Measurements from ENCODE around the gene KIF25.
A peak's percentile ranks its signal among the peaks of the same experiment; 100 is the strongest.
"Not testable (repeated sequence)": the region's sequence is repeated elsewhere in the genome, so short reads cannot be mapped to it uniquely, and the experiment has no call there.

KIF25 gene

DNA sequence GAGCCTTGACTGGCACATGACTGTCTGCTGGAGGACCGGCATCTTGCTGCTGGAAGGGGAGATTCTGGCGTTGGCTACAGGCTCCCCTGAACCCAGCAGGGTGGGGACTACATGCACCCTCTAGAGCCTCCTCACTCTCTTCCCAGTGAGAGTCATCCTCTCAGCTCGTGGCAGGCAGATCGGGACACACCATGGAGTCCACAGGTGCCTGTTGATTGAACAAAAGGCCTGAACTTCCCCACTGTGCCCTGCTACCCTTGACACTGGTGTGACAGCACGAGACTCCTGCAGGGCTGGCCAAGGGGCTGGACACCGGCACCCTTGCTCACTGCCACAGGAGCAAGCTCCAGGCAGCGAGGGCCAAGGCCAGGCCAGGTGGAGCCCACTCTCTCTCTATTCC is 73.3 kb downstream of the KIF25 start:
- no peak for DNase-seq (ENCODE audit: low spot score)

DNA sequence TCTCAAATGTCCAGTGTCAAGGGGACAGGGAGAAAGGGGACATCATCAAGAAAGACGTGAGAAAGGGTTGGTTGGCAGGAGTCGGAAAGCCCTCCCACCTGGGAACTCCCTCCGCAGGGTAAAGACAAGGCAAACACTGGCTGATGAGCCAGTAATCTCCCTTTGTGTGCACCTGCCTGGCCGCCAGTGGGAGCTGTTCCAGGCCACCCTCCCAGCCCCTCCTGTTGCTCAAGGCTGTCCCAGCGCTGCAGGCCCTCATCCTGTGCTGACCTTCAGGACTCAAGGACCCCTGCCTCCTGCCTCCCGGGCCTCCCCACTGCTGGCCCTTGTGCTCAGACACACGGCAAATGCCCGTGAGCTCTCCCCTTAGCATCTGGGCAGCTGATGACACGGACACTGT is 74.1 kb downstream of the KIF25 start:
- DNase-seq (ENCODE audit: low spot score) = no peak

DNA sequence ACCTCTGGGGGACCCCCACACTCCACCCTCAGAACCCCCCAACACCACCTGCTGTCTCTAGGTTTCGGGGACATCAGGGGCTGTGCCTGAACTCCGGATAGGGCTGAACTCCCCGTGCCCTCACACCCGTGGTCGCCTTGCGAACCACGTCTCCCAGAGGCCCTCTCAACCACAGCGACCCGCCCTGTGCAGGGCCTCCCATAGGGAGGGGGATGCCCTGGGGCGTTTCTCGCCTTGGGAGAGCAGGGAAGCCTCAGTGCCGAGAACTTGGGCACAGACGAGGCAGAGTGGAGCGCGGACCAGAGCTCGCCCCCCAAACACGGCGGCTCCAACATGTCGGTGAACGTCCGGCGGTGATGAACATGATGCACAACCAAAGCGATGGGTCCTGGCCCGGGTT is 74.8 kb downstream of the KIF25 start:
- DNase-seq (ENCODE audit: low spot score) = no peak

DNA sequence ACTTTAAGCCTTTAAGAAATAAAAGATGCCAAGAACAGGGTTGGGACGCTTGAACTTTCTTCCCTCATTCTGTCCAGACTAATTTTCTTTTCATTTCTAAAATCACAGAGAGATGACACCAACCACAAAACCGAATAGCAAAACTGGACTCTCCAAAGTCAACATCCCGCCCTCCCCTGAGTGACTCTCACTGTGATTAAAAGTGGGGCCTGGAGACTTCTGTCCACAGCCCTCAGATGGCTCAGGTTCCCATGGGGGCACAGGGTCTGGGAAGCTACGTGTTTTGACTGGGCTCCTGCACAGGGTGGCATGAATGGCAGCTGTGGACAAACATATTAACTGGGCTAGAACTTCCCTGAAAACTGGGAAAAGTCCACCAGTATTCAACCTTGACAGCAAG is 75.3 kb downstream of the KIF25 start:
- DNase-seq (ENCODE audit: low spot score) = no peak

DNA sequence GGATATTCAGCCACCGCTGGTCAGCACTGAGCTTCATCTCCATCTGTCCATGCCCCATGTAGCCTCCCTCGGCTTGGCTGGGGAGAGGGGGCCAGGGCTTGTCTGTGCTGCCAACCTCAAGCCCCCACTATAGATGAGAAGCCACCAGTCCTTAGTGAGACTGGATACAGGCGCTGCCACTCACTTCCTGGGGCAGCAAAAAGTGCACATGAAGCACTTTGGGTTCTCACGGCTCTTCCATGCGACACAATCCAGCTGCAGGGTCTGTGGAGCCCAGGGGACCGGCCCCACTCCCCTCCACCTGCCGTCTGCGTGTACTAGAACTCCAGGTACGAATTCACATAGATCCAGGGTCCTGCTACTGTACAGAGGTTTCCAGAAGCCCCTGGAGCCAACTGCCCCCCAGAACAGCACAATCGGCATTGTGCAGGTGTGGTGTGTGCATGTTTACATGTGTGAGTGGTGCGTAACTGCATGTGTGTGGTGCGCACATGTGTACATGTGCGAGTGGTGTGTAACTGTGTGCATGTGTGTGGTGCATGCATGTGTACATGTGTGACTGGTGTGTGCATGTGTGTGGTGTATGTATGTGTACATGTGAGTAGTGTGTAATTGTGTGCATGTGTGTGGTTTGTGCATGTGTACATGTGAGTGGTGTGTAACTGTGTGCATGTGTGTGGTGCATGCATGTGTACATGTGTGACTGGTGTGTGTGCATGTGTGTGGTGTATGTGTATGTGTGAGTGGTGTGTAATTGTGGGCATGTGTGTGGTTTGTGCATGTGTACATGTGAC is 76.7 kb downstream of the KIF25 start:
- DNase-seq (ENCODE audit: low spot score) = no peak

DNA sequence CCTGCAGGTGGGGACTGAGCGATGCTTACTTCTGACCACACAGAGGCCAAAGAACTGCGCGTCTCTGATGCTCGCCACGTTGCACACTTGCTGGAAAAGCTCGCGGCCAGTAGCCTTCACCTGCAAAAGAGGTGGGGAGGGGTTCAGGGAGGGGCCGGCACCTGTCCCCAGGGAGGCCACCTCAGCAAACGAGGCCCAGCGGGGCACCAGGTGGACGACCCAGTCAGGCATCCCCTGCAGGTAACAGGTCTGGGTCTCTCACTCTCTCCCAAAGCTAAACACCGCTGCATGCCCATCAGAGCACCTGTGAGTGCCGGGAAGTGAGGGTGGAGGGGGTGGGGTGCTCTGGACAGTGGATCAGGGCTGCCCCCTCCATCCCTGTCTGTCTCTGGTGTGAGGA is 77.7 kb downstream of the KIF25 start:
- DNase-seq (ENCODE audit: low spot score) = no peak

DNA sequence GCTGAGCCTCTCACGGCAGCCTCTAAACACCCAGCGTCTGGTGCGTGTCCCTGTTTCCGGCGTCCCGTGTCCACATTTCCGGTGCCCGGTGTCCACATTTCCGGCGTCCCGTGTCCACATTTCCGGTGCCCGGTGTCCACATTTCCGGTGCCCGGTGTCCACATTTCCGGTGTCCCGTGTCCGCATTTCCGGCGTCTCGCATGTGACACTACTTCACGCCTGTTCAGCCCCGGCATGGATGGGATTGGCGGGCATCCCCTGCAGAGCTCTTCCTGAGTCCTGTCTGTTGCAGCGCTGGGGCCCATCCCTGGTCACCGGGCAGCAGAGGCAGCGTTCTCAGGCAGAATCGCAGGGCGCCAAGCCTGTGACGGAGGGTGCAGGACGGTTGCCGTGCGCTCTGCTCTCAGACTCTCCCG is 78.3 kb downstream of the KIF25 start:
- no peak for DNase-seq (ENCODE audit: low spot score)

DNA sequence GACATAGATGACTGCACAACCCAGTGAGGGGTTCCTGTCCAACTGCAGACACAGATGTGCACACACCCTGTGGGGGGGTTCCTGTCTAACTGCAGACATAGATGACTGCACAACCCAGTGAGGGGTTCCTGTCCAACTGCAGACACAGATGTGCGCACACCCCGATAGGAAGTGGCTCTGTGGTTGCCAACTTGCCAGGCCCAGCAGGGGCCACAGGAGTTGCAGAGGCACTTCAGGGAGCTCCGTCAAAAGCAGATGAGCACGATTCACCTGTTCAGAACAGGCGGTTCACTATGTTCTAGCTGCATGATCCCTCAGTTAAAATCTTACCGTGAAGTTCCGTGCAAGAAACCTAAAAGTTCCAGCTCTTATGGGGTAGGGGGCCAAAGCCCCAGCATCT is 79.9 kb downstream of the KIF25 start:
- DNase-seq (ENCODE audit: low spot score) = not testable (repeated sequence)

DNA sequence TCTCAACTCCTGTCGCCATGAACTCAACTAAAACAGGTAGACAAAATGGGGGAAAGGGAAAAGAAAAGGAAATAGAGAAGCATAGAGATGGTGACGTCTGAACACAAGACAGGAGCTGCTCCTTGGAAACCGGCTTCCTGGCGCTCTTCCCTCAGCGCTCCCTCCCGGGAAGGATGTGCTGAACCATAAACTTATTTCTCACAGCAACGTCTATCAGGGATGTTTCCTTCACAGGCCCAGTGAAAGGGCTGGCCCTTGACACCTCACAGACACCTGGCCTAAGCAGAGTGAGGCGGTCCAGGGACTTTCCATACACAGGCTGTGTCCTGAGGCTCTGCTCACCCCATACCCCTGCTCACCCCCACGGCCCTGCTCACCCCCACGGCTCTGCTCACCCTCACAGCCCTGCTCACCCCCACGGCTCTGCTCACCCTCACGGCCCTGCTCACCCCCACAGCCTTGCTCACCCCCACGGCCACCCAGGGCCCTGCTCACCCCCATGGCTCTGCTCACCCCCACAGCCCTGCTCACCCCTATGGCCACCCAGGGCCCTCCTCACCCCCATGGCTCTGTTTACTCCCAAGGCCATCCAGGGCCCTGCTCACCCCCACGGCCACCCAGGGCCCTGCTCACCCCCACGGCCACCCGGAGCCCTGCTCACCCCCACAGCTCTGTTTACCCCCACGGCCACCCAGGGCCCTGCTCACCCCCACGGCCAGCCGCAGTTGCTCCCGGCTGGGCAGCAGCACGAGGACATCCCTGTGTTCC is 80.9 kb downstream of the KIF25 start:
- peak; percentile 16 for DNase-seq (ENCODE audit: low spot score)

DNA sequence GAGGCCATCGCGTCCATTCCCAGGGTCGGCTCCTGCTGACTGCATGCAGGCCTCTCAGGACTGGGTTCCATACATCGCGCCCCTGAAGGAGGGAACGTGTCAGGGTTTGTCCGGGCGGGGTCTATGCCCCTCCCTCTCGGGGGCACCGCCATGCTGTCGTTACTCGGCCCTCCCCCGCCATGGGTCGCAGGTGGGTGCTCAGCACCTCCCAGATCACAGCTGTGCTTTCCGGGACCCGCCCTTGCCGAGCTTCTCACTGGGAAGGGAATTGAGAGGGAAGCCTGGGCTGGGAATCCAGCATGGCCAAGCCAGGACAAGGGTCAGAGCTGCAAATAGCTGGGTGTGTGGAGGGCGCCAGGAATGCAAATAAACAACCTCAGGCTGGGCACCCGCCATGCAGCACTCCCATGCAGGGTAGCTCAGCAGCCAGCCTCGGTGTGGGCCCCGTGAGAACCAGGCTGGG is 81.5 kb downstream of the KIF25 start, which contains the start of gene FRMD1:
TSS of gene FRMD1 (minus strand) at position 270 of the 463 bp plus-strand sequence. CDS start at position 152, 118 bp downstream.
- no peak for DNase-seq (ENCODE audit: low spot score)

DNA sequence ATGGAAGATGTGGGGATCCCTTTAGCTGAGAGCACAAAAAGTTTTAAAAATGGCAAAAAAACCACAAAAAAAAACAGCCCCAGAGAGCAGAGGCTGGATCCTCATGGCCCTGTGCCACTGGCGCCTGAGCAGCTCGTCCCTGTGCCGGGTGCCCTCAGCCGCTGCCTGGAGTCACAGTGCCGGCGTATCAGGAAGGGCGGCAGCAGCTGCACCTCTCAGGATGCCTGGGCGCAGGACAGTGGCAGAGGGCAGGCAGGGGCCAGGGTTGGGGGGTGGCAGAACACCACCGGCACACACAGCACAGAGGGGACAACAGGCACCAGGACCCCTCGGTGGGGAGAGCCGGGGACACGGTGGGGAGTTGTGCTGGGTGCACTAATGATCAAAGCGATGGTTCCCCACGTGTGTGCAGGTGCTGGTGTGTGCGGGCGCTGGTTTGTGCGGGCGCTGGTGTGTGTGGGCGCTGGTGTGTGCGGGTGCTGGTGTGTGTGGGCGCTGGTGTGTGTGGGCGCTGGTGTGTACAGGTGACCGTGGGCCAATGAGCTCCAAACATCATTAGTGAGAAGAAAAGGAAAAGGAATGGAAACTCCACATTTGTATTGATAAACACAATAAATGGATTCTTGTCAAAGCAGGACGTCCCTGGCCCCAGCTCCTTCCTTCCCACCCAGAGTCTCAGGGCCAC is 83.1 kb downstream of the KIF25 start:
- no peak for DNase-seq (ENCODE audit: low spot score)

DNA sequence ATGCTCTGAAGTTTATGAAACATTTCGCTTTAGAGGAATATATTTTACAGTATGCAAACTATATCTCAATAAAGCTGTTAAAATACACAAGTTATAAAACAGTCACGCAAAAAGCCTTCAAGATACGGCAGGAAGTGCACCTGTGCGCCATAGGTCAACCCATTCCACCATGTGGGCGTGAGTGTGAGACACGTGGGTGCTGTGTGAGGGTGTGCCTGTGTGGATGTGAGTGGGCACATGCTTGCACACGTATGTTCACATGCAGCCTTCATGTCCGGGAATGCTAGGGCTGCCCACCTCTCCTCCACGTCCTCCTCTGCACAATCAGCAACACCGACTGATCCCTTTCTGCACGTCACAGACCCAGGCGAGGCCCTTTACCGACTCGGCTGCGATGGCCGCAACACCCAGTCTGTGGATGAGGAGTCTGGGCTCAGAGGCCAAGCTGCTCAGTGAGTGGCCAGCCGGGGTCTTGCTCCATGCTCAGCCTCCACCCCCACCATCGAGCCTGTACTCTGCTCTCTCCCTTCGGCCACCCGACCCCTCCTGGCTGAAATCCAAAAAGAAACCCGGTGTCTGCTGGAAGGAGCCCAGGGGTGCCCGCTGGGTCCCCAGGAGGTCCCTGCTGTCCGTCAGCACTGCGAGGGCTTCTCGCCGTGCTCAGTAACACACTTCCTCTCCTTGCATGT is 84.5 kb downstream of the KIF25 start:
- DNase-seq (ENCODE audit: low spot score) = no peak

DNA sequence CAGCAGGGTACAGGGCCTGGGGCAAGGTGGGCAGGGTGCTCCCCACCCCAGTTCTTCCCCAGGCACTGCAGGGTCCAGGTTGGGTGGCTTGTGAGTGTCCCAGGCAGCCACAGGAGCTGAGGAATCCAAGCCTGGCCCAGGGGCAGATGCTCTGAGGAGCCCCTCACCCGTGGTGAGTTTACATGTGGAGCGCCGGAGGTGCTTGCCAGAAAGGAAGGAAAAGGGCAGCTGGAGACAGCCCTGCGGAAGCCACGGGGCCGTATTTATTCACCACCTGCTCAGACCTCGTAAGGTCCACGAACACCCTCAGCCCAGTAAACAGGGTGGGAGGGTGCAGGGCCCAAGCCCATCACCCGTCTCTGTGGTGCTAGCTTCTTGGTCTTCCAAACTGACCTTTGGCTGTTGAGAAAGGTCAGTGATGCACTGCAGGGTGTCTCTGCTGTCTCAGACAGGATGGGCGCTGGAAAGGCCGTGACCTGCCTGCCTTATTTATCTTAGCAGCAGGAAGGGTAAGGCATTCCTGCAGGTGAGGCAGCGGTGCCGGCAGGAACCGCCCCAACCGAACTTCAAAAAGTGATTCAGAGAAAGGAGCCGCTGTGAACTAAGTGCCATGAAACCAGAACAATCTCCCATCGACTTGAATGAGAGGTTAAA is 85.5 kb downstream of the KIF25 start:
- no peak for DNase-seq (ENCODE audit: low spot score)

DNA sequence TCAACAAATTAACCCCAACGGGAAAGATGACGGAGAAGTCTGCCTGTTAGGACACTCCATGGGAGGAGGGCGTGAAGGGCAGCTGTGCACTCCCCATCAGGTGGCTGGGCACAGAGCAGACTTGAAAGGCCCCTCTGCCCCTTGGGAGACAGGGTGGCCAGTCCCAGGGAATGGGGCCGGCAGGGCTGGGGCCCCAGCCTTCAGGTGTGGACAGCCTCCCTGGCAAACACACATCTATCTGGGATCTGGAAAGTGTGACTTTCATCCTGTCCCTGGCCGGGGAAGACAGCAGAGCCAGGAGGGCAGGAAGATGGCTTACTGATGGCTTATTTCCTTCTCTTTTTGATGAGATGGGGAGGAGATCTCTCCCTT is 86.0 kb downstream of the KIF25 start:
- DNase-seq (ENCODE audit: low spot score) = no peak

DNA sequence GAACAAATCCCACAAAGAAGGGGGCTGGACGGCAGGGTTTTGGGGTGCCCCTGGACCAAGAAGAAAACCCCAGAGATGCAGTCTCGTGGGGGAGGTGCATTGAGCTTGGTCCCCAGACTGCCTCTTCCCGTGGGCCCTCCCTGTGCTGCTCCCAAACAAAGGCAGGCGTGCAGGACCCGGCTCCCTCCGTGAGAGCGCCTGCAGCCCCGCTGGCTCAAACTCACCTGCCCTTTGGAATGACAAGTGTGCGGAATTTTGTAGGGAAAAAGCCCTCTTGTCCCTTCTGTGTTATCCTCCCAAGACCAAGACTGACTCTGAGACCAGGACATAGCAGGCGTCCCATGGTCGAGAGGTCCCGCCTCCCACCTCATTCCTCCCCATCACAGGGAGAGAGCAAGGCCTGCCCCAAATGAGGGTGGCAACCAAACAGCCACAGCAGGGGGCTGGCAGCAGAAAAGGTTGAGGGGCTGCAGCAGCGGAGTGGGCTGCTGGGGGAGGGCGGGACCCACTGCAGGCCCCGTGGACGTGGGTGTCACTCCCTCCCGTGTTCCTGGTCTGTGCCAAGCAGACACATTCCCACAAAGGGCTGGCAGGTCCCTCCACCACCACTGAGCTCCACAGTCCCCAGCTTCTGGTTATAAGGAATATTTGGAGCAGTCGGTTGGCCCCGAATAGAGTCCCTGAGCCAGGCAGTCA is 87.1 kb downstream of the KIF25 start:
- DNase-seq (ENCODE audit: low spot score) = no peak

DNA sequence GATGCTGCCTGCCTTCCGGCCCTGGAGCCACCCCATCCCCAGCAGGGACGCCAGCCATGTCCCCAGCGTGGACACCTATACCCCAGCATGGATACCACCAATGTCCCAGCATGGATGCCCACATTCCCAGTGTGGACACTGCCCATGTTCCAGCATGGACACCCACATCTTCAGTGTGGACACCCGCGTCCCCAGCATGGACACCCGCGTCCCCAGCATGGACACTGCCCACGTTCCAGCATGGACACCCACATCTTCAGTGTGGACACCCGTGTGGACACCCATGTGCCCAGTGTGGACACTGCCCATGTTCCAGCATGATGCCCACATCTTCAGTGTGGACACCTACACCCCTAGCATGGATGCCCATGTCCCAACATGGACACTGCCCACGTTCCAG is 88.6 kb downstream of the KIF25 start:
- DNase-seq (ENCODE audit: low spot score) = no peak

DNA sequence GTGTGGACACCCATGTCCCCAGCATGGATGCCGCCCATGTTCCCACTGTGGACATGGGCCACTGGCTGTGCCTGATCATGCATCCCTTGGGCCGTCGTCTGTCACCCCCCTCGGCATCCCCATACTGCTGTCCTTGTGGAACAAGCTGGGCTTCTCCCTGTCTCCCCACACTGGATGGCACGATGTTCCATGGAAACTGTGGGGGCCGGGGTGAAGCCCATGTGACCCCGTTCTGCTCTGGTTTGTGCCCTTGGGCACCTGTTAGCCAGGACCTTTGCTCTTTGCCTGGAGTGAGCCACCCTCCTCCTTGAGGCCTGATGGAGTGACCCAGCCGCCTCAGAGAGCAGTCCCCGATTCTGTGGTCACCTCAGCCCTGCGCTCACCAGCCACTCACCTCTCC is 89.1 kb downstream of the KIF25 start:
- DNase-seq (ENCODE audit: low spot score) = no peak

DNA sequence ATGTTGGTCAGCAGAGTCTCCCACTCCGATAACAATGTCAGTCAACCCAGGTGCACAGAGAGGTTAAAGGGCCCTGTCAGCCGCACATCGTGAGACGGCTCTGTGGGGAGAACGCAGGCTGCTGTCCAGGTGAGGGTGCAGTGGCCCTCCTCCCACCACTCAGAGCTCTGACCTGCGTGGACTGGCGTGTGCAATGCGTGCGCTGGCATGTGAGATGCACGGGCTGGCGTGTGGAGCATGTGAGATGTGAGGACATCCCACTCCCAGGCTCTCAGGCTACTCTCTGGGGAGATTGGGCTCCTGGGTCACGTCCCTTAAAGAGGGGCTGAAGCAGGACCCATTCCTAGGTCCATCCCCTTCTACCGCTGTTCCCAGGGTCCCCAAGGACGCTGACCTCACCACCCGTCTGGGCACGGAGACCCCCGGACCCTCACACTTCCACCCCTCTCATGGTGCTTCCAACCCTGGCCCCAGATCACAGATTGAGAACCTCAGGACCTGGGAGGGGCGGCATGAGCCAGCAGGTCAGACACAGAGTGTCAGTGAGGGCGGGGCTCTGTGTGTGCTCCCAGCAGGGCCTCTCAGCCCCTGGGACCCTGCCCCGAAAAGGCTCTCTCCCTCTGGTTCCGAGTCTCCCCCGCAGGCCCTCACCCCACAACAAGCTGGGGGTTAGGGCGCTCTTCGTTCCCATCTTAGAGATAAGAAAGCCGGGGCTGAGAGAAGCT is 90.1 kb downstream of the KIF25 start:
- DNase-seq (ENCODE audit: low spot score) = no peak

DNA sequence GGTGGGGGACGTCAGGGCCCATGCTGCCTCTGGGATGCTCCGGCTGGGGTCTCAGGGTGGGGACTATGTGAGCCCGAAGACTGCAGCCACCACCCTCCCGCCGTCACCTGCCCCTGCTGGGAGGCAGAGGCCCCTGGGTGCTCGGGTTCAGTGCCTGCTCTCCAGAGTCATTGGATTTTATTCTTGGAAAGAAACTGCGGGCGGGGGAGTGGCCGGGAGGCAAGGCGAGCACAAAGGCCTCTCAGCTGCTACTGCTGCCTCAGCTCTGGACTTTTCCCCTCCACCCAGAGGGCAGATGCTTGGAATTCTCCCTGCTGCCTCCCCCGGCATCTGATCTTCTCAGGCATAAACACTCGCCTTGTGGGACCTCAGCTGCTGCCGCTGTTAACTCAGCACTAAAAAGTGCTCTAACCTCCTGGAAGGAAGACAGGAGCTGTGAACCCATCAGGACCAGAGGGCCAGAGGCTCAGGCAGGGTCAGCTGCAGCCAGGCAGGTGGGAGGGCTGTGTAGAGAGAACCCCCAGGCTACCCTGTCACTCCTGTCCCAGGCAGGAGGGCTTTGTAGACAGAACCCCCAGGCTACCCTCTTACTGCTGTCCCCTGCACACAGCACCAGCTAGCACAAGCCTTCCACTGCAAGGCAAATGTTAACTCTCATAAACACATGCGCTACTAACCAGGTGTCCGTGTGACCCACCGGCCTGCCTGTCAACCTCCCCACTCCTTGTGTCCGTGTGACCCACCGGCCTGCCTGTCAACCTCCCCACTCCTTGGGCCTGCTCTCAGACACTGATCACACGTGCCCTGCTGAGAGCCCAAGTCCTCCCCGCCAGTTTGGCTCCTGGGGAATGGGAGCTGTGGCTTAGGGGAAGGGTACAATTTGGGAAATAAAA is 90.9 kb downstream of the KIF25 start:
- DNase-seq (ENCODE audit: low spot score) = peak; percentile 44
